GM10847 (cell line): ENCODE data around the gene FAAP100.

Experiments used
- POLR2A ChIP-seq: IDR thresholded peaks from 2 replicates; pipeline ENCODE4 v1.6.1; 2011; ENCODE audit not compliant: insufficient read length; ENCODE audit errors: extremely low read depth

Gene FAAP100

GRCh38 chr17:81547614-81547982, 4.6 kb downstream of the FAAP100 start:
- TF ChIP-seq POLR2A, result no peak

- TF ChIP-seq POLR2A, result no peak
Measured at GRCh38 chr17:81546906-81547613, 5.1 kb downstream of the FAAP100 start.

GRCh38 chr17:81545160-81545949, 6.8 kb downstream of the FAAP100 start:
- TF ChIP-seq POLR2A, result no peak

DNA sequence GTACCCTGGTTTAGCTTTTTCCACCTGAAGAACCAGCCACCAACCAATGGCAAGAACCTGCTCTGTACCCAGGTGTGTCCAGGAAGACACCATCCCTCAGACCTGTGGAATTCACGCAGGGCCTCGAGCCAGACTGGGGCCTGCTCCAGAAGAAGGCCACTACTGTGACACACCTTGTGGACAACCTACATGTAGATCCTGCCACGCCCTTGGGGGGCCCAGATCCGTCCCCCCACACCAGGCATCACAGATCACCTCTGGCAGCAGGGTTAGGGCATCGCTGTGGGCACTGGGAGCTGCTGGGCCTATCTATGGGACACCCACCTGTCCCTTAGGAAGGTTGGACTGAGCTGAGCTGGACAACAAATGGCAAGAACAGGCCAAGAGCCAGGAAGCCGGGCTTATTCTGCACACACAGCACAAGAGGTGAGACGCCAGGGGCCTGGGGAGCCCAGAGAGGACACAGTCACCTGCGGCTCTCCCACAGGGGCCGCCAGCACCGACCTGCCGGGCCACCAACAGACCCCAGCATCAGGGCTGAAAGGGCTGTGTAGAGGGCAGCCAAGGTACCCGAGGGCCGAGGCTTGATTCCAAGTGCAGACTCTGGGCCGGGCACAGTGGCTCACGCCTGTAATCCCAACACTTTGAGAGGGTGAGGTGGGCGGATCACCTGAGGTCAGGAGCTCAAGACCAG, 7.7 kb downstream of the FAAP100 start:
- no peak for TF ChIP-seq POLR2A

DNA sequence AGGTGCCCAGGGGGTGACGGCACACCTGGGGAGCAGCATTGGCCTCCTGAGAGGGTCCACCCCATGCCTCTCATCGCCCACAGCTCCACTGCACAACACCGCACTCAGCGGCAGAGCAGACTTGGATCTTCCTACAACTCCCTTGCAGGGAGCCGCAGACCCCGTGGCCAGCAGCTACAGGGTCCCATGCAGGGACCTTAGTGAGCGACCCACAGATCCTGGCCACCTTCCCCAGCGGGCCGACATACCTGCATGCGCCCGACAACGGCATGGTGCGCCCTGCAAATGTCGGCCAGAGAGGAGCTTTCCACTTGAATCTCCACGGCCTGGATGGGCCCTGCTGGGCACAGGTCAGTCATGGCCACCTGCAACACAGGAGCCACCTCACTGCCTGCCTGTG, 8.4 kb downstream of the FAAP100 start:
- TF ChIP-seq POLR2A, result no peak

DNA sequence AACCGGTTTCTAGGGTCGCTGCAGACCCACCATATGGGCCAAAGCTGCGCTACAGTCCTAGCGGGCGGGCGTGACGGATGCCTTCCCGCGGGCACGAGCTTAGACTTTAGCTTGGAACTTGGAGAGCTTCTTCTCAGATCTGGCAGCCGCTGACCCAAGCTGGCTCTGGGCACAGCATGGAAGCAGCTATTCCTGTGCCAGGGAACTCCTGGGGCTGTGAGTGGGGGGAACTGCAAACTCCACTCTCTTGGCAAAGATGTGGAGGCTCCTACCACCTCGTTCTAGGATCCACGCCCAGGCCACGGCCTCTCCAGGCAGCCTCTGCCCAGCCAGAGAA, 8.8 kb downstream of the FAAP100 start:
- no peak for TF ChIP-seq POLR2A

GRCh38 chr17:81542431-81543338, 9.5 kb downstream of the FAAP100 start:
- TF ChIP-seq POLR2A, result no peak

- TF ChIP-seq POLR2A, result no peak
Measured at GRCh38 chr17:81541123-81541522, 11.0 kb downstream of the FAAP100 start.

- TF ChIP-seq POLR2A, result no peak
Measured at GRCh38 chr17:81540676-81541027, 11.5 kb downstream of the FAAP100 start.

GRCh38 chr17:81539961-81540675, 12.0 kb downstream of the FAAP100 start:
- no peak for TF ChIP-seq POLR2A

DNA sequence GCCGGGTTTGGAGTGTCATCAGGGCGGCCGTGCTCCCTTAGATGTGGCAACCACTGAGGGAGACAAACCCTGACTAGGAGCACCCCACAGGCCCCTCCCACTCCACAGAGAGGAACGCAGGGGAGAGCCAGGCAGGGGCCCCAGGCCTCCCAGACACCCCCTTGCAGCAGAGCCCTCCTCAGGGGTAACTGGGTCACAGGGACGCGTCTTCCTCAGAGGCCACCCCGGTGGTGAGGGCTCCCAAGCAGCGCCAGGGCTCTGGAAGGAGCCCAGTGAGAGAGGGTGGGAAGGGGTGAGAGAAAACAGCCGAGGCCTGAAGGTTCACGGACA, 12.6 kb downstream of the FAAP100 start:
- no peak for TF ChIP-seq POLR2A

DNA sequence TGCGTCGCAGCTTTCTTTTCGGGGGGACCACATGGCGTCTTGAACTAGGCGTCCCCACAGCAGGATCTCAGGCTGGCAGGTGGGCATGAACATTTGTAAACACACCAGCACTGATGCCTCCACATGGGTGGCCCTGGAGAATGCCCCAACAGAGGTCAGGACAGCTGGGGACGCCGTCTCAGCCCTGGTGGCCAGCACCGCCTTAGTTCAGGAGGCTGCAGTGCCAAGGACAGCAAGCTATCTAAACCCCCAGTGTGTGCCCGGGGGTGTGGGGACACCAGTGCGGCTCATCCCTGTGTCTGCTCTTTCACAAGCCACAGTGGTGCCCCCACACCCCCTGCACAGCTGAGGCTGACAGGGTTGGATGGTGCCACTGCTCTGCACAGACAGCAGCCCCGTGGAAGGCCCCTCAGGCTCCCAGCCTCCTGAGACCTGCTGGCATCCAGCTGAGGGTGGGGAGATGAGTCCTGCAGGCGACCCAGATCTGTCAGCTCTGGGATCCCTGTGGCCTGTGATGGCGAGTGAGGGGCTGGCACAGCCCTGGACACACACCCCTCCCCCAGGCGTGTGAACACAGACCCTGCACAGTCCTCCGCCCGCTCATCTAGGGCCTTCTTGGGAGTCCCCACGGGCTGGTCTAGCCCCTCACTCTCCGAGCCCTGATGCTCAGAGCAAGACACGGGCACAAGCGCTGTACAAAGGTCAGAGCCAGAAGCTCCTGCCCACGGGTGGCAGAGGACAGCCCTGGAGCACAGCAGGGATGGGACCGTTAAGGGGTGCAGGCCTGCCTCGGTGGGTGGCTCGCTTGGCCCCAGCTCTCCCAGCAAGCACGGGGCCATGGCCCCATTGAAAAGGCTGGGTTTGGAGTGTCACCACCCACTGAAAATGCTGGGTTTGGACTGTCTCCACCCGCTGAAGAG, 13.2 kb downstream of the FAAP100 start:
- no peak for TF ChIP-seq POLR2A

DNA sequence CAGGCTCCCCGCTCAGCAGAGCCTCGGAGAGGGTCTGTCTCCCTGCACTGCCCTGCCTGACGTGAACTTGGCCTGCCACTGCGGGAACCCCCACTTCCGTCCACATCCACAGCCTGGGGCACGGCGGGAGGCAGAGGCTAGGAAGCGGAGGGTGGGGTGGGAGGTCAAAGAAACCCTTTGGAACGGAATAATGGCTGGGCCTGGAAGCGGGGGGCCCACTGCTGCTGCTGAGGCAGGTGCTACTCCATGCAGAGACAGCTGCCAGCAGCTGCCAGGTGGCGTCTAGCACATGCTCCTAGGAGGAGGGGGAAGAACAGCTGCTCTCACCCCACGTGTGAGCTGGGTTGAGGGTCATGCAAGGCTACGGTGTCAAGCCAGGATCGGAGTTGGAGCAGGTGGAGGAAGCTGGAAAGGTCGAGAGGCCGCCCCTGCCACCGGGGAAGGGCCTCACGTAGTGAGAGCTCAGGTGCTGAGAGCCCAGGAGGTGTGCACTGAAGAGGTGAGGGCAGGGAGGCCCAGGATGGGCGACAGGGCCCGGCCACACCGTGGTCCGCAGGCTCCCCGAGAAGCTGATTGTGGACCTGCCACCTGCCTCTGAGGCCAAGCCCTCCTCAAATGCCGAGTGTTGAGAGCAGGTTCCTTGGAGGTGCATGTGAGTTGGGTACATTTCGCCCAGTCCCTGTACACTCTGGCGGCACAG, 14.1 kb downstream of the FAAP100 start:
- TF ChIP-seq POLR2A, result no peak

DNA sequence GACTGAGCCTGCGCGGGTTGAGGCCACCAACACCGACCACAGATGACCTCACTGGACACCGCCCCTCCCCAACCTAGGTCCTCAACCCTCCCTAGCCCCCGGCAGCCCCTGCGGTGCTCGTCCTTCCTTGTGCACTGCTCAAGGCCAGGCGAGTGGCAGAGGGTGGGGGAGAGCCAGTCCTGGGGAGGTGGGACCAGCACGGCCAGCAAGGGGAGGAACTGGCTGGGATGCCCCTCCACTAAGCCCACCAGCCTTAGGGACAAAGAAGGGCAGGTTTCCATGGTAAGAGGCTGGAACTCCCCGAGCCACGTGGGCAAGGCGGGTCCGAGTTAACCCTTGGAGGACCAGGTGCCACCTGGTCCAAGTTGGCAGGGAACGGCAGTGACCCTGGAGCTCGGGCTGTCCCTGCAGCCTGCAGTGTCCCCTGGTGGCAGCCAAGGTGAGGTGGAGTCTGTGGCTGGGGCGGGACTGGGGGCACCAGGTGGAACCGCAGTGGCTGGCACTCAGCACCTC, 14.8 kb downstream of the FAAP100 start:
- TF ChIP-seq POLR2A, result no peak
